ENCODE measurements around the gene ZNF208. TPM values are rescaled to one million over a fixed set of nuclear protein-coding genes. Genes with fewer than 3 reads are reported as not detected.
"Not testable (repeated sequence)": the region's sequence is repeated elsewhere in the genome, so short reads cannot be mapped to it uniquely, and the experiment has no call there.

The ZNF208 gene
- total RNA-seq, 1 donor from 2014 or later = not detected

DNA sequence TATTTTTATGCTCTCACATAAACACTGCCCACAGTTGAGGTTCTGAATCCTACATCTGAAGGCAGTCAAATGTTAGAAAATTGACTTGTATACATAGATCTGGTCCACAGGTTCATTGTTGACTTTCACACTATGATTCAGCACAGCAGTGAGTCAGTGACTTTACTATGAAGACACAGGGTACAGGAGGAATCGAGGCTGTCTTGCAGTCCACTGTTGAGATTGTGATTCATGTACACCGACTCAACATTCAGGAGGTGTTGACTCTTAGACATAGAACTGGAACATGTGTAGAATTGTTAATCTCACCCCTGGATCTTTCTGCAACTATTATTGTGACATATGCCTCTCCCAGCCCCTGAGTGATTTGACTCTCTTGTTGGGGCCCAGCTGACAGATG, 100.4 kb downstream of the ZNF208 start:
- H3K9me3 Mint-ChIP-seq = peaks cover 52% of the 10 kb centered on the region
- H3K27me3 Mint-ChIP-seq = no peaks in the 10 kb centered on the region
- no peak overlapping the region for H3K4me3 Mint-ChIP-seq
- DNase-seq = no peak
- H3K4me1 Mint-ChIP-seq = no peaks in the 10 kb centered on the region
- intact Hi-C loops (cut with micrococcal nuclease) = no loop called here
- H3K36me3 Mint-ChIP-seq (ENCODE audit: low read depth) = no peaks in the 10 kb centered on the region
- H3K27ac Mint-ChIP-seq = no peak overlapping the region

DNA sequence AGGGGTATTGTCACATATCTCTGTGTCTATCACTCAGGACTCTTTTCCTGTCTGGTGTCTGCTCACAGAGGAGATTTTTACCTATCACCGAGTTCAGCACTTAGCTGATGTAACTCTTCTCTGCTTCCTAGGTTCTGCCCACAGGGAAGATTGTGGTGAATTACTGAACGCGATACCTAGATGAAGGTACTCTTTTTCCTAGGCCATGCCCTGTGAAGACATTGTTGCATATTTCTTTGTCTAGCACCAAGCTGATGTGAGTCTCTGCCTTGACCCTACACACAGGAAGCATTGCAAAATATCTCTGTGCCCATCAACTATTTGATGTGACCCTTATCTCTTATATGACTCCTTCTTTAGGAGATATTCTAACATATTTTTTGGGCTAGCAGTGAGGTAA, 102.7 kb downstream of the ZNF208 start:
- no peaks in the 10 kb centered on the region for H3K36me3 Mint-ChIP-seq (ENCODE audit: low read depth)
- intact Hi-C loops (cut with micrococcal nuclease) = no loop called here
- peaks cover 52% of the 10 kb centered on the region for H3K9me3 Mint-ChIP-seq
- H3K27me3 Mint-ChIP-seq = no peaks in the 10 kb centered on the region
- H3K27ac Mint-ChIP-seq = no peak overlapping the region
- DNase-seq = no peak
- H3K4me1 Mint-ChIP-seq = no peaks in the 10 kb centered on the region
- no peak overlapping the region for H3K4me3 Mint-ChIP-seq

DNA sequence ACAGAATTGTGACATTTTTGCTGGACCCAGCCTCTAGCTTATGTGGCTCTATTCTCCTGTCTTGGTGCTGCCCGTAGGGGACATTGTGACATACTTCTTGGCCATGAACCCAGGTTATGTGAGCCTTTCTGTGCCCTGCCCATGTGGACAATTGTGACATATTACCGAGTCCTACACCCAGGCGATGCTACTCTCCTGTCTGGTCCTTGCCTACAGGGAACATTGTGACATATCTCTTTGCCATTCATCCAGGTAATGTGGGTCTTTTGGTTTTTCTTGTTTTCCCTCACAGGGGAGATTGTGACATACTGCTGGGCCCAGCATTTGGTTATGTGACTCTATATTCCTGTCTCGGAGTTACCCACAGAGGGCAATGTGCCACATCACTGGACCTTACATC, 103.2 kb downstream of the ZNF208 start:
- intact Hi-C loops (cut with micrococcal nuclease) = no loop called here
- no peak for DNase-seq
- H3K9me3 Mint-ChIP-seq = peaks cover 57% of the 10 kb centered on the region
- no peaks in the 10 kb centered on the region for H3K27me3 Mint-ChIP-seq
- H3K4me1 Mint-ChIP-seq = no peaks in the 10 kb centered on the region
- H3K36me3 Mint-ChIP-seq (ENCODE audit: low read depth) = no peaks in the 10 kb centered on the region
- H3K27ac Mint-ChIP-seq = no peak overlapping the region
- no peak overlapping the region for H3K4me3 Mint-ChIP-seq

DNA sequence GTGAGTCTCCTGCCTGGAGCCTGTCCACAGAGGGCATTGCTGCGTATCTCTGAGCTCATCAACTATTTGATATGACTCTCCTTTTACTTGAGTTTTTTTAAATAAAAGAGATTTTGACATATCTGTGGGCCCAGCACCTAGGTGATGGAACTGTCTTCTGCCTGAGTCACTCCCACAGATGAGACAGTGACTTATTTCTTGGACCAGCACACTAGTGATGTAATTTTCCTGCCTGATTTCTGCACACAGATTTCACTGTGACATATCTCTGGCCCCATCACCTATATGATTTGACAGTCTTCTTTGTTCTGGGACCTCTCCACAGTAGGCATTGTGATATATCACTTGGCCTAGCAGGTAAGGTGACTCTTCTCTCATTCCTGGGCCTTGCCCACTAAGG, 108.2 kb downstream of the ZNF208 start:
- no peaks in the 10 kb centered on the region for H3K27me3 Mint-ChIP-seq
- peaks cover 32% of the 10 kb centered on the region for H3K9me3 Mint-ChIP-seq
- no peak for DNase-seq
- H3K4me1 Mint-ChIP-seq = no peaks in the 10 kb centered on the region
- no peak overlapping the region for H3K4me3 Mint-ChIP-seq
- no peak overlapping the region for H3K27ac Mint-ChIP-seq
- intact Hi-C loops (cut with micrococcal nuclease) = no loop called here
- H3K36me3 Mint-ChIP-seq (ENCODE audit: low read depth) = no peaks in the 10 kb centered on the region

DNA sequence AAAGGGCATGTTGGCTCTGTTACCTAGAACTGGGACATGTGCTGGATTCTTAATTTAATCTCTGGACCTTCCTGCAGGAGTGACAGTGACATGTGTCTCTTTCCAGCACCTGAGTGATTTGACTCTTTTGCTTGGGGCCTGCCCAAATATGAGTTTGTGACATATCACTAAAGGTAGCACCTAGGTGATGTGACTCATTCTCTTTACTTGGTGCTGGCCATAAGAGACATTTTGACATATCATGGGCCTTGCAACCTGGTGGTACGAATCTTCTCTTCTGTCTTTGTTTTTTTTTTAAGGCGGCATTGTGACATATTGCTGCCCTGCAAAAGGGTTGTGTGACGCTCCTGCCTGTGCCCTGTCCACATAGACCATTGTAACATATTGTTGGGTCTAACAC, 108.9 kb downstream of the ZNF208 start:
- Mint-ChIP-seq H3K4me1 (no peaks in the 10 kb centered on the region), H3K4me3 (no peak overlapping the region), H3K27ac (no peak overlapping the region), H3K9me3 (peaks cover 37% of the 10 kb centered on the region), H3K27me3 (no peaks in the 10 kb centered on the region), H3K36me3 (ENCODE audit: low read depth) (no peaks in the 10 kb centered on the region)
- intact Hi-C loops (cut with micrococcal nuclease) = no loop called here
- no peak for DNase-seq

DNA sequence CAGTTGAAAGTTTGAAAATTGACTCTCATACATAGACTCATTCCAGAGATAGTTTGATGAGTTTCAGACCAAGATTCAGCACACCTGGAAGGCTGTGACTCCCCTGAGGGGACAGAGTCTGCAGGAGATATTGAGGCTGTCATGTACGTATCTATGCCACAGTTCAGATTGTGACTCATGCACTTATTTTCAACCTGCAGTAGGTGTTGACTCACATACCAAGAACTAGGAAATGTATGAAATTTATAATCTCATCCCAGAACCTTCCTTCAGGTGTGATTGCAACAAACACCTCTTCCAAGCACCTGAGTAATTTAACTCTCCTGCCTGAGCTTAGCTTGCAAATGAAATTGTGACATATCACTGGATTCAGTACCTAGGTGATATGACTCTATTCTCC, 110.3 kb downstream of the ZNF208 start:
- intact Hi-C loops (cut with micrococcal nuclease) = no loop called here
- Mint-ChIP-seq H3K4me3 (no peak overlapping the region), H3K36me3 (ENCODE audit: low read depth) (no peaks in the 10 kb centered on the region), H3K9me3 (peaks cover 42% of the 10 kb centered on the region), H3K27ac (no peak overlapping the region), H3K4me1 (no peaks in the 10 kb centered on the region), H3K27me3 (no peaks in the 10 kb centered on the region)
- no peak for DNase-seq

DNA sequence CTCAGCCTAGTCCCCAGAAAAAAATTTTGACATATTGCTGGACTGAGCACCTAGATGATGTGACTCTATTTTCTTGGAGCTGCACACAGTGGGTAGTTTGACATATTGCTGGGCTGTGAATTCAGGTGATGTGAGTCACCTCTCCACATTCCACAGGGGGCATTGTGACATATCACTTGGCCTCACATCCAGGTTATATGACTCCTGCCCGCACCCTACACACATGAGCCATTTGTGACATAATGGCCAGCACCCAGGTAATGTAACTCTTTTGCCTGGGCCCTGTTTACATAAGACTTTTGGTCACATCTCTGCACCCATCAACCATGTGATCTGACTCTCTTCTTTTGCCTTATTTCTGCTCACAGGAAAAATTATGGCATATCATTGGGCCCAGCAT, 119.7 kb downstream of the ZNF208 start:
- Mint-ChIP-seq H3K9me3 (peaks cover 34% of the 10 kb centered on the region), H3K4me3 (no peak overlapping the region)

DNA sequence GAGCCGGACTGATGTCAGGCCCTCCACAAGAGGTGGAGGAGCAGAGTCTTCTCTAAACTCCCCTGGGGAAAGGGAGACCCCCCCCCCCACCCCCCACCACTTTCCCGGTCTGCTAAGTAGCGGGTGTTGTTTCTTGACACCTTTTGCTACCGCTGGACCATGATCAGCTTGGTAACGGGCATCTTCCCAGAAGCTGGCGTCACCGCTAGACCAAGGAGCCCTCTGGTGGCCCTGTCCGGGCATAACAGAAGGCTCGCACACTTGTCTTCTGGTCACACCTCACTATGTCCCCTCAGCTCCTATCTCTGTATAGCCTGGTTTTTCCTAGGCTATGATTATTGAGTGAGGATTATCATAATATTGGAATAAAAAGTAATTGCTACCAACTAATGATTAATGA, 120.7 kb downstream of the ZNF208 start:
- H3K27ac Mint-ChIP-seq; H3K4me1 Mint-ChIP-seq; H3K36me3 Mint-ChIP-seq (ENCODE audit: low read depth); H3K4me3 Mint-ChIP-seq; intact Hi-C loops (cut with micrococcal nuclease); H3K27me3 Mint-ChIP-seq: not testable (repeated sequence)
- peaks cover 28% of the 10 kb centered on the region for H3K9me3 Mint-ChIP-seq
- DNase-seq = peak; percentile 57

More for the DNA sequence above, 119.7 kb downstream of the ZNF208 start:
- no peaks in the 10 kb centered on the region for H3K27me3 Mint-ChIP-seq
- intact Hi-C loops (cut with micrococcal nuclease) = no loop called here
- no peak overlapping the region for H3K27ac Mint-ChIP-seq
- H3K4me1 Mint-ChIP-seq = no peaks in the 10 kb centered on the region
- DNase-seq = no peak
- H3K36me3 Mint-ChIP-seq (ENCODE audit: low read depth) = no peaks in the 10 kb centered on the region

DNA sequence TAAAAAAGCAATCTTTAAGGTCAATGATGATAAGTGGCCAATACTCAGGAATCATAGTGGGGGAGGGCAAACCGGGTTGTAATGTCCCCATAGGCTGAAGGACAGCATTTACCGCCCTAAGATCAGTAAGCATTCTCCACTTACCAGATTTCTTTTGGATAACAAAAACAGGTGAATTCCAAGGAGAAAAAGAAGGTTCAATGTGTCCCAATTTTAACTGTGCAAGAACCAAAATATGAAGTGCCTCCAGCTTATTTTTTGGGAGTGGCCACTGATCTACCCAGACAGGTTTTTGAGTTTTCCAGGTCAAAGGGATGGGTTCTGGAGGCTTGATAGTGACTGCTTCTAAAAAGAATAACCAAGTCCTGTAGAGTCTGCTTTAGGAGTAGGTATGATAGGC, 125.2 kb downstream of the ZNF208 start:
- peaks cover 31% of the 10 kb centered on the region for H3K9me3 Mint-ChIP-seq

DNA sequence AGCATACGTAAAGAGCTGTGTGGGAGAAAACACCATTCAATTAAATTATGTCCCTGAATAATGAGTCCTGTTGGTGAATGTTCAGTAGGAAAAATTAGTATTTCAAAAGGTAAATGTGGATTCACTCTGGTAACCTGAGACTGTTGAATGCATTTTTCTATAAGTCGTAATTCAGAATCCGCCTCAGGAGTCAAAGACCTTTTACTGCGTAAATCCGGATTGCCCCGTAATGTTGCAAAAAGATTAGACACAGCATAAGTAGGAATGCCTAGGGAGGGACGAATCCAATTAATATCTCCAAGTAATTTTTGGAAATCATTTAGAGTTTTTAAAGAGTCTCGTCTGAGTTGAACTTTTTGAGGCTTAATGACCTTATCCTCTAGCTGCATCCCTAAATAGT, 126.0 kb downstream of the ZNF208 start:
- H3K4me3 Mint-ChIP-seq; intact Hi-C loops (cut with micrococcal nuclease); H3K36me3 Mint-ChIP-seq (ENCODE audit: low read depth); H3K27ac Mint-ChIP-seq; H3K4me1 Mint-ChIP-seq; H3K27me3 Mint-ChIP-seq; DNase-seq: not testable (repeated sequence)
- peaks cover 31% of the 10 kb centered on the region for H3K9me3 Mint-ChIP-seq

More for the DNA sequence above, 125.2 kb downstream of the ZNF208 start:
- H3K36me3 Mint-ChIP-seq (ENCODE audit: low read depth); H3K4me3 Mint-ChIP-seq; H3K27me3 Mint-ChIP-seq; H3K4me1 Mint-ChIP-seq; DNase-seq; intact Hi-C loops (cut with micrococcal nuclease); H3K27ac Mint-ChIP-seq: not testable (repeated sequence)

DNA sequence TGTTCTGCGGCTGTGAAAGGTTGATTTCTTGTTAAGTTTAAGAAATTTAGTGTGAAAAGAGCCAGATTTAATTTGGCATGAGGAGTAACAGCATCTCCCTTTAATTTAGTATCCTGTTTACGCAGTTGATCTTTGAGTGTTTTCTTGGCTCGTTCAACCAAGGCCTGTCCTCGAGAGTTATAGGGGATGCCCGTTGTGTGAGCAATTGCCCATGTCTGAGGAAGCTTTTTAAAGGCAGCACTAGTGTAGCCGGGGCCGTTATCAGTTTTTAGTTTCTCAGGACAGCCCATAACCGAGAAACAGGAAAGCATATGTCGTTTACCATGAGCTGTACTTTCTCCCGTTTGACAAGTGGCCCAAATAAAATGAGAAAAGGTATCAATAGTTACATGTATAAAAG, 127.2 kb downstream of the ZNF208 start:
- Mint-ChIP-seq H3K4me1 (no peaks in the 10 kb centered on the region), H3K9me3 (peaks cover 34% of the 10 kb centered on the region), H3K27me3 (no peaks in the 10 kb centered on the region), H3K27ac (no peak overlapping the region), H3K36me3 (ENCODE audit: low read depth) (no peaks in the 10 kb centered on the region), H3K4me3 (no peak overlapping the region)
- intact Hi-C loops (cut with micrococcal nuclease) = no loop called here
- DNase-seq = no peak

Other genes with a start within 250 kb of the ZNF208 start
- 20.8 and 24.1 TPM in 2 replicates for gene ZNF100, start 243.4 kb downstream of the ZNF208 start, total RNA-seq
- 30.3 and 33.3 TPM in 2 replicates for gene ZNF43, start 174.8 kb downstream of the ZNF208 start, total RNA-seq
- 7.1 and 7.7 TPM in 2 replicates for gene ZNF257, start 41.5 kb upstream of the ZNF208 start, total RNA-seq
- not detected in 2 replicates for gene ZNF676, start 186.0 kb upstream of the ZNF208 start, total RNA-seq